GM18511 (cell line): ENCODE data around the gene KCNQ1OT1.

Source experiments
- ATAC-seq: cut with Tn5 transposase; IDR thresholded peaks from one replicate; pipeline ENCODE4 v1.9.1; 2021; ENCODE audit warnings: mild to moderate bottlenecking, moderate library complexity; ENCODE audit not compliant: unreplicated experiment

KCNQ1OT1 gene

DNA sequence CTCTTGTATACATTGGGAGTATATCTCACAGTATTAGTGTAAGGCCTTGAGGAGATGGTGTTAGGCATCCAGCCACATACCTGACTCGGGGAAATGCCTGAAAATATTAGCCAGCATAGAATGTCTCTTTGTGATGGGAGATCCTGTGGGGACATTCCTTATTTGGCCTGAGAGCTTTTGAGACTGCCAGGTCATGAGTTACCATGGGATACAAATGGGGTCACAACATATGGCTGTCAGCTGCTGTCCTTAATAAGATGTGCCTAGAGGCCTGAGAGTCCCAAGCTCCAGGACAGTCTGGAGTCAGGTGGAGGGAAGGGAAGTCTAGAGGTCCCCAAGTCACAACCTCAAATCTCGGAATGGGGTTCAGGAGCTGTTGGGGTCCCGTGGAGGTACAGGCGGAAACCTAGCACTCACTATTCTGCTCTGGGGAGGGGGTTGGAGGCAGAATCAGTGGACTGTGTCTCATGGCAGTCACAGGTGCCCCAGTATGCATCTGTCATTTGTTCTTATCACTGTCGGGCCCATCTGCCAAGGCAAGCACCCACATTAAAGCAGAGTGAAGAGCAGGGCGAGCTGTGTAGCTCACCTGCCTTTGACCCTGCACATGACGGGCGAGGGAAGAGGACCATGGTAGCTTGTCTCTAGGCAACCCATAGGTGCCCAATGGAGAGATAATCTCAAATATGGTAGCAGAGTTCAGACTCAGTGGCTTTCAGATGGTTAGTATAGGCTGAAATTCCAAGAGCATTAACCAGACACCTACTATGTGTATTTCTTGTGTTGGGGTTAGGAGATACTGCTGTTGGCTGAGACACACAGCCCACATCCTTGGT, 29.9 kb downstream of the KCNQ1OT1 start:
- no peak for ATAC-seq

DNA sequence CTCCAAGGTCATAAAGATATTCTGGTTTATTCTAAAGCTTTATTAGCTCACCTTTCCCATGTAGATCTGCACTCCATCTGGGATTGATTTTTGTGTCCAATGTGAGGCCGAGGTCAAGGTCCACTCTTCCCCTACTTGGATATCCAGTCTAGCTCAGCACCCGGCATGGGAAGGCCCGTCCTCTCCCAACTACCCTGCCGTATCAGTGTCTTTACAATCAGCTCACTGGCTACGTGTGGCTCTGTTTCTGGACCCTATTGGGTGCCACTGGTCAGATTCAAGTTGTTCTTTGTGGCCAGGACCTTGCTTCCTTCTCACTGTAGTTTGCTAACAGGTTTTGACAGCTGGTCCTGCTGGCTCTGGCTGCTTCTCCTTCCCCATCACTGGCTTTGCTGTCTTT, 30.9 kb downstream of the KCNQ1OT1 start:
- no peak for ATAC-seq

DNA sequence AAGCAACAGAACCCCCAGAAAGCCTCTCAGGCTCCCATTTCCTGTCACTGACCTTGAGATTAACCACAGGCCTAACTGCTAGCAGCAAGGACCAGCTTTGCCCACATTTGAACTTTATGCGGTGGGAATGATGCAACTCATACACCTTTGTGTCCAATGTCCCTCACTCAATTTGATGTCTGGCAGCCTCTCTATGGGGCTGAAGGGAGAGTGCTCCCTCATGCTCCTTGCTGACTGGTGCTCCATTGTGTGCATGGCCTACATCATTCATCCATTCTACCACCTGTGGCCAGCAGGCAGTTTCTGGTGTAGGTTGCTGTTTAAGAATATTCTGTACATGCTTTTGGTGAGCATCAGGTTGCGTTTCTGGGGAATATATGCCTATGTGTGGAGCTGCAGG, 31.9 kb downstream of the KCNQ1OT1 start:
- ATAC-seq, result no peak

DNA sequence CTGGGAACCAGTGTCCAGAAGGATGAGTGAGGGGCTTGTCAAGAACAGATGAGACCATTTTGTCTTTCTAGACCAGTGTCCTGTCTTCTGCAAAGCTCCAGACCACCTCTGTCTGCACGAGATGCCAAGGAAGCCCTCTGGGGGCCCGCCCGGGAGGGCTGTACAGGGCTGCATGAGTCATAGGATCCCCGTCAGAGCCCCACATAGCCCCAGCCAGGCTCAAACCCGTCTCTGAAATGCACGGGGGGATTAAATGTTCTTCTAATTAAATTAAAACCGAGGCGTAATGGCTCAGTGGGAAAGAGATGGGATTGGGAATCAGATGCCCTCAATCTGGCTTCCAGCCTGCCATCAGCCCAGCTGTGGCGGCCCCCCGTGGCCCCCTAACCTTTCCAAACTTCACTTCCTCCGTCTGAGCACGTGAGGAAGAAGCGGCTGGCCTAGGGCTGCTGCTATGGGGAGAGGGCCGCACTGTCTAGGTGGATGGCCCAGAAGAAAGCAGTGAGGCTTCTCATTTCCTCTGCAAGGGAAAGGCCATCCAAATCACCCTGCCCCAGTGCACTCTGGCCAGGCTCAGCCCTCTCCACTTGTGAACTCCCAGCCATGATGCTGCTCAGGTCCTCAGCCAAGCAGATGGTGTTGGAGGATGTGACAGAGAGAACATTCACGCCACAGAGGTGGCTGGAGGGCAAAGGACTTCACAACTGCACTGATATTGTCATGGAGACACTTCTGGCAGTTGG, 32.8 kb downstream of the KCNQ1OT1 start:
- no peak for ATAC-seq

DNA sequence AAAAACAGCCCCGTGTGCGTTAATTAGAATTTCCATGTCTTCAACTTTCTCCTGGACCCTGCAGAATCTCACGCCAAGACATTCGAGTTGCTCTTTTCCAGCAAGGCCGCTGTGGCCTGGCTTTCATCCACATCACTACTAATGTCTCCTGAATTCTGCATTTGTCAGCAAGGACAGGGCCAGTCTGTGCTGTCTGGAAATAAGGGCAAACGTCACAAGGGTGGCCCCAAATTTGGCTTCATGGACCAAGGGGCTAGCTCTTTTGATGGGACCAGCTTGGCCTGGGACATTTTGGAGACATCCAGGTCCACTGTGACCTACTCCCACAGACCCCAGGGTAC, 33.4 kb downstream of the KCNQ1OT1 start:
- no peak for ATAC-seq

DNA sequence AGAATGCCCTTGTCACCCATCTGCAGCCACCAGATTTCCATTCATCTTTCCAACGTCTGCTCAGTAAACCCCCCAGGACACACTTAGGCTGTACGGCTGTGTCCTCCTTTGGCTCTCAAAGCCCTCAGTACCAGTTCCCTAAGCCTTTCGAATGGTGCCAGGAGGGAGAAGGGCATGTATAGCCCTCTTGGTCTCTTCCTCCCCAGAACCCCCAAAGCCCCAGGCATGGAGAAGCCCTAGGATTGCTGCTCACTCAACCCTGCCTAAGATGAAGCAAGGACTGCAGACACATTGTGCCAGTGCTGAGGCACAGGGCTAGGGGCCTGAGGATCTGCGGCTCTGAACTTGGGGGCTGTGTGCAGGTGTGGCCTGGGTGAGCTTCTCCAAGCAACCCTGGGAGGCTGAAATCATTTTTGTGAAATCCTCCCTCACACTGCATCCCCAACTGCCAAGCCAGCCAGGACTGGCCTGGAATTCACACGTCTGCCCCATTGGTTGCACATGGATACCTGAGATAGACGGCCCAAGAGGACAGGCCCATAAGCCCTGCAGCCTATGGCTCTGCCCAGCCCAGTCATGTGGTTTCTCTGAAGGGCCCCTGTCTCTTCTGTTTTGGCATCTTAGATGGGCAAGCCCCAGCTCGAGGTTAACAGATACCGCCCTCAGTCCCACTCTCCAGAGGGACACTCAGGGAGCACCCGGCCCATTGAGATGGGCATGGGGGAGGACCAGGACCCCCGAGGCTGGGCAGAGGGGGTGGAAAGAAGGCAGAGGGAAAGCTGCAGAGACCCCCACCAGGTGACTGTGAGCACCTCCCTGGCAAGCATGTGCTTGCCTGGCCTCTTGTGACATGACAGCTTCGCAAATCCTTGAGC, 34.0 kb downstream of the KCNQ1OT1 start:
- no peak for ATAC-seq

DNA sequence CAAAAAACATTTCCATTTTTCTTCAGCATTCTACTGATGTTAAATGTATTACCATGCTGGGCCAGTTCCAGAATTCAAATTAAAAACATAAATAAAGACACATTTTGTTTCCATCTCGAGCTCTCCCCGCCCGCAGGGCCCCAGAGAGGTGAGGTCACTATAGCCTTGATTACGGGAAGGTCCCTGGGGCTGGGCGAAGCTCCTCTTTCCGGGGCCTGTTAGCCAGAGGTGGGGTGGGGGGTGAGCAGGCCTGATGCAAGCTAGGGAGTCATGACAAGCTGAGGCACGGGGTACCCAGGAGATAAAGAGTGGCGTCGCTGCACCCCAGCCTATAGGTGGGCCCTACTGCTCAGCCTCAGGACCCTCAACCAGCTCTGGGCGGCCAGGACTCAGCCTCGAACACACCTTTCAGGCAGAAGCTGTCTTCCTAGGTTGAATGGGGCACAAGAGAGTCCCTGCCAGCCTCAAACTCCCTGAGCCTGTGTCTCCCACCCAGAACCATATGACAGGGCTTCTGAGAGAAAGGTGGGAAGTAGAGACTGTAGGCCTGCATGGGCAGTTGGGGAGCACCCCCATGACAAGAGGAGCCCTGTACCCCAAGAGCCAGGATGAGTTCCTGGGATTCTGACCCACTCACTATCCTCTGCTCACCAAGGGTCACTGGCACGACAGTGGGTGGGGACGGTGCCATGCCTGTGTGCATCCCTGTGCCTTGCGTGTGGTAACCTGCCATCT, 34.8 kb downstream of the KCNQ1OT1 start:
- no peak for ATAC-seq

DNA sequence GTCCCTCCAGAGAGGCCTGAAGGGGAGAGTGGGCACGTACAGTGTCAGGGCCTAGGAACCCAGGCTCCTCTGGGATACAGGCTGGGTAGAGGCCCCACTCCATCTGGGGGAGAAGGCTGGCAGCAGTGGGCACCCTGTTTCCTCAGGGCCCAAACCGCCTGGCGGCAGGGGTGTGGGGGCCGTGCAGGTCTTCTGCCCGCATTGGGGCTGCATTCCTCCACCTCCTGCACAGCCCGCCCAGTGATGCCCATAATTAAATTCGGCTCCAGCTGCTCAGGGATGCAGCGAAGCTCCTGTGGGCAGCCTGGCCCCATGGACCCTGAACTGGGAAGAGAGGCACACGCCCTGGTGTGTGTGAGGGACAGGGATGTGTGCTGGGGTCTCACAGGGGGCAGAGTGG, 35.4 kb downstream of the KCNQ1OT1 start:
- no peak for ATAC-seq

DNA sequence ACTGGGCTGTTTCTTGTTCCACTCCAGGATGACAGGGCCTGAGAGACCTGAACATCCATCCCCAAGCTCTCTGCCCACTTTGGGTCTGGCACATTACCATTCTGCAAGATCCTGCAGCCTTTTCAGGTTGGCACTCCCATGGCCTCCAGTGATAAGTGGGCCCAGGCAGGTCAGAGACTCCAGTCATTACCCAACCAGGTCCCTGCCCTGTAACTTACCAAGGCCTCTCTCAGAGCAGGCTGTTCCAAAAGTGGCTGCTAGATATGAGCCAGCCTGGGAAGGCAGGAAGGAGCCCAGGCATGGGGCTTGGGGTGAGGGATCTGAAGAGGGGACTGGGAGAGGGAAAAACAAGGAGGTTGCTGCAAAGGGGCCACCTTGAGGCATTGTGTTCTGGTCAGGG, 35.9 kb downstream of the KCNQ1OT1 start:
- no peak for ATAC-seq

DNA sequence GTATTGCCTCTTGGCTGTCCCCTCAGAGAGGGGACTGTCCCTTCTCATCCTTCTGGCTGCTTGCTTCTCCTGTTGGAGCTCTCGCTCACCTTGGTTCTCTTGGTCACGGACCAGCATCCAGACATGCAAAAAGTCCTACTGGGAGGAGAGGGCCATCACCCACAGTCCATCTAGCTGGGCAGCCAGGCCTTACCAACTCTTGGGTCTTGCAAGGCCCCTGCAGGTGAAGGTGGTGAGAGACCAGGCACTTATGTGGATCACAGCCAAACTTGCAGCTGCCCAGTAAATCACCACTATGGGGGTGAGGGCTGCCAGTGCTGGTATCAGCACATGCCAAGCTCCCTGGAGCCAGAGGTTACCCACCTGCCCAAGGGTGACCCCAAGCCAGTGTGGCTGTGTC, 36.3 kb downstream of the KCNQ1OT1 start:
- no peak for ATAC-seq

DNA sequence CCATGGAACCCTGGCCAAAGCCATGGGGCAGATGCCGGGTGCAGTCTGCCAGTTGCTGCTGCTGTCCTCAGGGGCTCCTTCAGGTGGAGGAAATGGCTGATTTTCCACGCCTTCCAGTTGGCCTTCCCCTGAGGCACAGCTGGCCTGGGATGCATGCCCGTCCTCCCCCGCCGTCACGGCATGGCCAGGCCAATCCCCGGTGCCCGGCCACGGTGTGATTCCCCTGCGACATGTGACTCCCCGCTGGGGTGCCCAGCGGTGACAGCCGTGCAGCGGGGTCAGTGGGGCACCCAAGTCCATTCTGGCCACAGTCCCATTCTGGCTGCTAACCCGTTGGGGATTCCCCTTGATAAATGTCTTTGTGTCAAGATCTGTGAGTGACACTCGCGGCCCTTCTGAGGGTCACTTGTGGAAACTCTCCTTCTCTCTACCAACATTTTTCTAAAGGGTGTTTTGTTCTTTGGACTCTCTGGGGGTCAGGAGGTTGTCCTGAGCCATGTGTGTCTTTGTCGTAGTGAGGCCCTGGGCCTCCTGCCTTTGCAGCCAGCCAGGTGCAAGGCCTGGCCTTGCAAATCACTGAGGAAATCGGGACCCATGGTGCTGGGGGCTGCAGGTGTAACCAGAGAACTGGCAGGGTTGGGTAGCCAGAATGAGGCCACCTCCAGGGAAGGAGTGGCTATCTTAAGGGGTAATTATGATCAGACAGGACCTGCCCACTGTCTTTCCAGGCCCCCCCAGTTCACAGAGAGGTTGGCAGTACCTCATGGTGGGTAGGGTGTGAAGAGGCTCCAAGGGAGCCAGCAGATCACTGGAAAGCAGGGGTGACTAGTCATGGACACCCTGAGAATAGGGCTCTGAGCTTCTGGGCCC, 37.1 kb downstream of the KCNQ1OT1 start:
- ATAC-seq, result no peak

DNA sequence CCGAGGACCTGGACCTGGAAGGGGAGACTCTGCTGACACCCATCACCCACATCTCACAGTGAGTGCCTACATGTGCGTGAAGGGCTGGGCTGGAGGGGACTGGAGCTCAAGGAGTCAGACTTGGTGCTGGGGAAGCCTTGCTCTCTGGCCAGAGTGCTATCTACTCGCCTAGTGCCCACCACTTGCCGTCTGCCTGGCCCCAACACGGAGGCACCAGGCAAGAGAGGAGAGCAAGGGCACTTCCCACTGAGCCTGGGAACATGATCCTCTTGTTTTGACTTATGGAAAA, 37.8 kb downstream of the KCNQ1OT1 start:
- ATAC-seq, result no peak

DNA sequence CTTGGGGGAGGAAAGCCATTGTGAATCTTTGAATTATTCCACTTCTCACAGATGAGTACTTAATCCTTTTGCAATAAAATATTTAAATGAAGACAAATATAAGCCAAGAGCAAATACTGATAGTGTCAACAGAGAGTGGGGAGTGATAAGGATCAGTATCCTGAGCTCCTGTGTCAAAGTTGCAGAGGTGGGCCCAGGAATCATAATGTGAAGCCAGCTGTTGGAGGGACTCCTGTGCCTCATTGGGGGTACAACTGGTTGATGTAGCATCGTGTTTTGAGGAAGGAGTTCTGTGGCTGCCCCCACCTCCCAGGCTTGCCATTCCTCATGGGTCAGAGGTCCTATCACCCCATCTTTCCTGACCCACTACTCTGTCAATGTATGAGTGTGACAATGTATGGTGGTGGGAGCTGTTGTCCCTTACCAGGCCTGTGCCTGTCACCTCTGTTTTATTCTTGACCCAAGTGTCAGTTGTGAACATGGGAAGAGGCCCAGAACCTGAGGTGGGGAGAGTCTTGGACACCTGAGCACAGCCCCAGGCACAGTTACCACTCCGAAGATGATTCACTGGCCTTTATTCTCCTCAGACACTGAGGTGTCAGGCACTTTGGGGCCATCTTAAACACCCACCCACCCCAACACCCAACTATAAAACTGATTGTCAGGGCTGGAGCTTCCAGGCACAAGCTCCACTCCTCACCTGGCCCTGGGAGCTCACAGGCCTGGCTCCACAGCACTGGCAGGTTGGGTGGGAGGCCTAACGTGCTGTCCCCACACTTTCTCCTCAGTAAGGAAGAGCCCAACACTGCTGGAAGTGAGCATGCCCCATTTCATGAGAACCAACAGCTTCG, 38.4 kb downstream of the KCNQ1OT1 start:
- no peak for ATAC-seq

DNA sequence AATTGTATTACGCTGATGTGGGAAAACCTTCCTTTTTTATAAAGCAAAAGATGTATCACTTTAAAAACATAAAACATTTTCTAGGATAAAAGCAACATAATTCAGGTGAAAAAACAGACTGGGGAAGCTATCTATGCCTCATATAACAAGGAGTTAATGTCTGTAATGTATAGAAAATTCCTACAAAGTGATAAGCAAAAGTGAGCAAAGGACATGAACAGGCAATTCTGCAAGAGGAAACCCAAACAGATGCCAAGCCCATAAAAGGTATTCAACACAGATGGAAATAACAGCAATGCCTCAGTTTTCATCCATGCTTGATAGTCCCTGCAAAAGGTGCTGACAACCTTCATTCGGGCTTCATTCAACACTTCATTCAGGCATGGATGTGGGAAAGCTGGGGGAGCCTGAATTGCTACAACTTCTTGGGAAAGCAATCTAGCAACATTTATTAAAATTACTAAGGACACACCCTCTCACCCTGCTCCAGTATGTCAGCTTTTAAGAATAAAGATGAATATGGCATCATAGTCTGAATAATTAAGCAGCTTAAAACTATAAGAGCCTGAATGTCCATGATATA, 39.3 kb downstream of the KCNQ1OT1 start:
- ATAC-seq, result no peak

DNA sequence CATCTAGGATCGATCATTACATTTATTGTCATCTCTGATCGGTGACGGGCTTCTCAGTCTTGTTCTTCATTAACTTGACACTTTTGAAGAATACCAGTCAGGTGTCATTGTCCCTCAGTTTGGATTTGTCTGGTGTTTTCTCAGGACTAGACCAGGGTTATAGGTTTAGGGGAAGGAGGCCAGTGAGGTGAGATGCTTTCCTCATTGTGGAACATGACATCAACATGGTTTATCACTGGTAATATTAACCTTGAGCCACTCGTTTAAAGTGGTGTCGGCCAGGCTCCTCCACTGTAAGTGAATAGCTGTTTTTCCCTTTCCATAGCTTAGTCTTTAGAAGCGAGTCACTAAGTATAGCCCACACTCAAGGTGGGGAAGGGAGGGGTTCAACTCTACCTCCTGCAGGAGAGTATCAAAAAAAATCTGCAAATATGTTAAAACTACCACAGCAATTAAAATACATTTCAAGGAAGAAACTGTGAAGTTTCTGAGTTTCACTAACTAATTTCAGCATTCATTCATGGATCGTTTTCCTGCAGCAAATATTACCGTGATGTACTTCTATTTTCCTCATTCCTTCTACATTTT, 42.0 kb downstream of the KCNQ1OT1 start:
- no peak for ATAC-seq

DNA sequence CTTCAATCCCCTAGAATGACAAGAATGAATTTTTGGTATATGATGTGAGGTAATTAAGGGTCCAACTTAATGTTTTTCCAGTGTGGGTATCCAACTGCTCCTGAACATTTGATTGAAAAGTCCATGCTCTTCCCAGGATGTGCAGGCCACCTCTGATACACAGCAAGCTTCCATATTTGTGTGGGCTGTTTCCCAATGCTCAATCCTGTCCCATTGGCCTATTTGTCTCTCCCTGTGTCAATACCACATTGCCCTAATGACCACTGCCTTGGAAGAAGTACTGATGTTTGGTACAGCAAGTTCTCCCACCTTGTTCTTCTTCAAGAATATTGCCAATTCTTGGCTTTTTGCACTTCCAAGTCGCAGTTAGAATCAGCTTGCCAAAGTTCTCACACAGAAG, 42.9 kb downstream of the KCNQ1OT1 start:
- no peak for ATAC-seq

DNA sequence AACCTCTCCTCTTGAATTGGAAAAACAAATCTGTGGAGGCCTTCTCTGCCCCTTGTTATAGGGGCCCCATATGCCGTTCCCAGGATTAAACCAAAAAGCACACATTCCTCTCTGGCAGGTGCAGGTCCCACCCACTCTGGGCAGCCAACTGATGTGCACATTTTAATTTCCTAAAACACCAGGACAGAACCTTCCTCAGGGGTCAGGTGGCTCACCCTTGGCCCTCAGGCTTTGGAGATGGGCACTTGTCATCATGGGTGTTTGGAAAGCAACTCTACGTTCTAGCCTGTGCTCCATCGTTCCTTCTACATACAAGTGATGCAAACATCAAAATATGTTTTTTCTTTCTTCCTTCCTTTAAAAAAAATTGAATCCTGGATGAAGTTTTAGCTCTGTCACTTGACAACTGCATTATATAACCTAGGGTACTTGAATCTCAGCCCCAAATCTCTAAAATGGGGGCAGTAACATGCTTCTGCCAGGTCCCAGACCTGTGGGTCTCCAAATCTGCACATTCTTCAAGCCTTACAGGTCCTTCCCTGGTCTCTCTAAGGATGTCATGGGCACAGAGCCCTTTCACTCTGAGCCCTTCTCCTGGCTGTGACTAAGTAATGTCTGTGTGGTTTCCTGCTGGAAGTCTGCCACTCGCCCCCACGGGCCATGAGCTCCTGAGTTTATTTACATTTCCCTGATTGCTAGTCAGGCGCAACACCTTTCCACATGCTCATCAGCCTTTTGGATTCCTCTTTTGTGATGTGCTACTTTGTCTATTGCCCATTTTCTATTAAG, 43.8 kb downstream of the KCNQ1OT1 start:
- no peak for ATAC-seq
